Measurements from ENCODE around the gene CNDP2.

Gene CNDP2

DNA sequence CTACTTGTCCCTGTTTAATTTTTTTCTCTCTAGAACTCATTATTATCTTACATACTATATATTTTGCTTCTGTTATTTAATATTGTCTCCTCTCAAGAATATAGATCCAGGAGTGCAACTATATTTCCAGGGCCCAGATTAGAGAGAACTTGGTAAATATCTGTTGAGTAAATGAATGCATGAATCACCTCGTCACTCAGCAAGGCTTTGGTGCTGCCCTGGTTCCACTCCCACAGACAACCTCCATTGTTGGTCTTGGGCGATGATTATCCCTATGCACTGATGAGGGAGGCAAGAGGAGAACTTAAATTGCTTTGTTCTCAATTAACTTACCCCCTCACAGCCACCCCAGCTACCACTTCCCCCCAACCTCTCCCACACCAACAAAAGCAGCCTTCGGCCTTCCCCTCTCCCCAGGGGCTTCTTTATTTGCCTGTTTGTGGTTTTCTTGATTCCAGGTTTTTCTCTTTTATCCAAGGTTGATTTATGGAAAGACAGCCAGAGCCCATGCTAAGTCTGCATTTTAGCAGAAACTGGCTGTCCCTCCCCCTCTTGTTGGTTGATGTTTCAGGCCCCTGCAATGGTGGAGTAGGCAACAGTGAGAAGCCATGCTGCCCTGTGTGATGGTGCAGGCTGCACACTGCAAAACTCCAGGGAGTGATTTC lies 22.1 kb upstream of the CNDP2 start:
- no peaks in the 10 kb centered on the region for H3K9me3 ChIP-seq (ENCODE audit: control insufficient read depth in 2 of 2, low read length in 2 of 2)
- H3K4me1 ChIP-seq (ENCODE audit: control insufficient read depth, insufficient read depth, low read length) = no peaks in the 10 kb centered on the region
- H3K36me3 ChIP-seq (ENCODE audit: control insufficient read depth in 2 of 2, insufficient read depth in 2 of 2, low read length in 2 of 2) = no peaks in the 10 kb centered on the region
- H3K4me3 ChIP-seq (ENCODE audit: low read length in 2 of 2) = no peak overlapping the region
- H3K27me3 ChIP-seq (ENCODE audit: control insufficient read depth in 1 of 2, insufficient read depth in 2 of 2, low read length in 2 of 2) = no peaks in the 10 kb centered on the region
- no peak overlapping the region for H3K27ac ChIP-seq (ENCODE audit: low read length)
- no peak overlapping the region for H3K9ac ChIP-seq (ENCODE audit: low read length in 2 of 2)

DNA sequence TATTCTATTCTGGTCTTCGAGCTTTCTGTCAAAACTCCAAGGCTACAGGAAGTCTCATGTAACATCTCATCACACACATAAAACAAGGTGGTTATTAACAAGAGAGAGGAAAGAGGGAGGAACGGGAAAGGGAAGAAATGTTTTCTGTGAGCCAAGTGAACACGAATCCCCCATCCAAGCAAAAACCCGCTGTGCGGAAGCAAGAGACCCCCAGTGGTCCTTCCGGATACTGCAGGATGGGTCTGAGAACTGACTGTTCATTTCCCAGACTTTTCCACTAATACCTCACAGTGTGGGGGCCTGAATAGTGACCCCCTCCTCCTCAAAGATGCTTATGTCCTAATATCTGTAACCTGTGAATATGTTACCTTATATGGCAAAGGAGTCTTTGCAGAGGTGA lies 20.0 kb upstream of the CNDP2 start:
- H3K4me3 ChIP-seq (ENCODE audit: low read length in 2 of 2) = no peak overlapping the region
- H3K36me3 ChIP-seq (ENCODE audit: control insufficient read depth in 2 of 2, insufficient read depth in 2 of 2, low read length in 2 of 2) = no peaks in the 10 kb centered on the region
- H3K4me1 ChIP-seq (ENCODE audit: control insufficient read depth, insufficient read depth, low read length) = no peaks in the 10 kb centered on the region
- H3K9ac ChIP-seq (ENCODE audit: low read length in 2 of 2) = no peak overlapping the region
- H3K9me3 ChIP-seq (ENCODE audit: control insufficient read depth in 2 of 2, low read length in 2 of 2) = no peaks in the 10 kb centered on the region
- H3K27me3 ChIP-seq (ENCODE audit: control insufficient read depth in 1 of 2, insufficient read depth in 2 of 2, low read length in 2 of 2) = no peaks in the 10 kb centered on the region
- no peak overlapping the region for H3K27ac ChIP-seq (ENCODE audit: low read length)

DNA sequence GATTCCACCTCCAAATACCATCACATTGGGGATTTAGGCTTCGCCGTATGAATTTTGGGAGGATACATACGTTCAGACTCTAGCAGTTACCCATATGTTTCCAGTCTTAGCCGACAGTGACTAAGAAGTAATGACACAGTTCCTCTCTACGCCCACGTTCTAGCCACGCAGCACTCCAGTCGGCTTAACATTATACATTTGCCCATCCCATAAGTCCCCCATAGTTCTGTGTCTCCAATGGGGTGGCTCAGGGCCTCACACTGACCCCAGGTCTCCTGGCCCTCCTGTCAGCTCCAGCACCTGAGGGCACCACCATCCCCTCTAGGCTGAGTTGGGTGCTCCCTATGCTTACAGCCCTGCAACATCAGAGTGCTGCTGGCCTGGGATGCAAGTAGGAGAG lies 18.4 kb upstream of the CNDP2 start:
- no peak overlapping the region for H3K4me3 ChIP-seq (ENCODE audit: low read length in 2 of 2)
- no peaks in the 10 kb centered on the region for H3K27me3 ChIP-seq (ENCODE audit: control insufficient read depth in 1 of 2, insufficient read depth in 2 of 2, low read length in 2 of 2)
- no peak overlapping the region for H3K9ac ChIP-seq (ENCODE audit: low read length in 2 of 2)
- no peak overlapping the region for H3K27ac ChIP-seq (ENCODE audit: low read length)
- no peaks in the 10 kb centered on the region for H3K4me1 ChIP-seq (ENCODE audit: control insufficient read depth, insufficient read depth, low read length)
- no peaks in the 10 kb centered on the region for H3K9me3 ChIP-seq (ENCODE audit: control insufficient read depth in 2 of 2, low read length in 2 of 2)
- H3K36me3 ChIP-seq (ENCODE audit: control insufficient read depth in 2 of 2, insufficient read depth in 2 of 2, low read length in 2 of 2) = no peaks in the 10 kb centered on the region

DNA sequence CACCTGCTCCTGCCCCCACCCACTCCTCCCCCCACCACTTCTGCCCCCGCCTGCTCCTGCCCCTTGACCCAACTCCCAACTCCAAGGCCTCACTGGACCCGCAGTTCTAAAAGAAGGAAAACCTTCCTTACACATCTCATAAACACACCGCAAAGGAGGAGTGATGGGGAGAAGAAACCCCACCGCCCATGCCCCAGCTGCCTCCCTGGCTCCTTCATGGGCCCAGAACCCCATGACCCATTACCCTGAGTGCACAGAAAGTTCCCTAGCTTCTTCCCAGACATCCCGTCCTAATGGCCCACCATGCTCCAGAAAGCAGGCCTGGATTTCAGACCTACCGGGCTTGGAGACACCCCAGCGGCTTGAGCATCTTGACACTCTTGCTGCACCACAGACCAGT lies 17.8 kb upstream of the CNDP2 start:
- Histone ChIP-seq H3K9ac (ENCODE audit: low read length in 2 of 2) (no peak overlapping the region), H3K27ac (ENCODE audit: low read length) (no peak overlapping the region), H3K36me3 (ENCODE audit: control insufficient read depth in 2 of 2, insufficient read depth in 2 of 2, low read length in 2 of 2) (no peaks in the 10 kb centered on the region), H3K9me3 (ENCODE audit: control insufficient read depth in 2 of 2, low read length in 2 of 2) (no peaks in the 10 kb centered on the region), H3K27me3 (ENCODE audit: control insufficient read depth in 1 of 2, insufficient read depth in 2 of 2, low read length in 2 of 2) (no peaks in the 10 kb centered on the region), H3K4me1 (ENCODE audit: control insufficient read depth, insufficient read depth, low read length) (no peaks in the 10 kb centered on the region), H3K4me3 (ENCODE audit: low read length in 2 of 2) (no peak overlapping the region)

DNA sequence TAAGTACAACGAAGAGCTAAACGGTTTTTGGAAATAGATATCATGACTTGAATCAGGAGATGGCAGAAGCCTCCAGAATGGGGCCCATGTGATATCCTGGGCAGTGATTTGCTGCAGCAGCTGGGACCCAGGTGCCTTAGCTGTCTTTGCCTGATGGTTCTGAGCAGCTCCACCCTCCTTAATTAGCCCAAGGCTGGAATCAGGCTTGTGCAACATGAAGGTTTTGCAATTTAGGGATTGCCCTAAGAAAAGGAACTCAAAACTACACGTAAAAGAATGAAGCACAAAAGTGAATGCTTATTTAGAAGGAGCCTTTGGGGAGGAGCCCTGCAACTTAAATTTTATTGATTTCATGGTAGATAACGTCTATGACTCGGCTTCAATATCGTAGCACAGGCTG lies 17.3 kb upstream of the CNDP2 start:
- no peaks in the 10 kb centered on the region for H3K4me1 ChIP-seq (ENCODE audit: control insufficient read depth, insufficient read depth, low read length)
- H3K36me3 ChIP-seq (ENCODE audit: control insufficient read depth in 2 of 2, insufficient read depth in 2 of 2, low read length in 2 of 2) = no peaks in the 10 kb centered on the region
- no peaks in the 10 kb centered on the region for H3K9me3 ChIP-seq (ENCODE audit: control insufficient read depth in 2 of 2, low read length in 2 of 2)
- H3K4me3 ChIP-seq (ENCODE audit: low read length in 2 of 2) = no peak overlapping the region
- no peak overlapping the region for H3K27ac ChIP-seq (ENCODE audit: low read length)
- H3K9ac ChIP-seq (ENCODE audit: low read length in 2 of 2) = no peak overlapping the region
- no peaks in the 10 kb centered on the region for H3K27me3 ChIP-seq (ENCODE audit: control insufficient read depth in 1 of 2, insufficient read depth in 2 of 2, low read length in 2 of 2)

DNA sequence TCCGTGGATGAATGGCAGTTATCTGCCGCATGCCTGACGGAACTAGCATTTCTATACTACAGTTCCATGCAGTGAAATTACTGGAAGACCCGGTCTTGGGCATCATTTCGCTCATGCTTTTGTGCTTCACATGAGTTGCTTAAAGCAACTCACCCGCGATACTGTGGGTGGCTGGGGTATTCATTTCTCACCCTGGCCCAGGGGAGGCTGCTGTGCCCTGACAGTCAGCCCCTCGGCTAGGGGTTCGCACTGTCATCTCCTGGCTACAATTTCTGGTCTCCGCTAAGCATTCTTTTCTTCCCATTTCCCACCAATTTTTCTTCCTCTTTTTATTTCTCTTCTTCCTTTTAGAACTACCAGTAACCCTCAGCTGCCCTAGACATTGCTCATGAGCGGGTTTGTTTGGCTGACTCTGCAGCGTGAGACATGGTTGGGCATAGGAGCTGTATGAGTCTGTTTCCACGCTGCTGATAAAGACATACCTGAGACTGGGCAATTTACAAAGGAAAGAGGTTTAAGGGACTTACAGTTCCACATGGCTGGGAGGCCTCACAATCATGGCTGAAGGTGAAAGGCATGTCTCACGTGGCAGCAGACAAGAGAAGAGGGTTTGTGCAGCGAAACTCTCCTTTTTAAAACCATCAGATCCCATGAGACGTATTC lies 16.5 kb upstream of the CNDP2 start:
- Histone ChIP-seq H3K9ac (ENCODE audit: low read length in 2 of 2) (no peak overlapping the region), H3K36me3 (ENCODE audit: control insufficient read depth in 2 of 2, insufficient read depth in 2 of 2, low read length in 2 of 2) (no peaks in the 10 kb centered on the region), H3K4me1 (ENCODE audit: control insufficient read depth, insufficient read depth, low read length) (no peaks in the 10 kb centered on the region), H3K9me3 (ENCODE audit: control insufficient read depth in 2 of 2, low read length in 2 of 2) (no peaks in the 10 kb centered on the region), H3K4me3 (ENCODE audit: low read length in 2 of 2) (no peak overlapping the region), H3K27me3 (ENCODE audit: control insufficient read depth in 1 of 2, insufficient read depth in 2 of 2, low read length in 2 of 2) (no peaks in the 10 kb centered on the region), H3K27ac (ENCODE audit: low read length) (no peak overlapping the region)

DNA sequence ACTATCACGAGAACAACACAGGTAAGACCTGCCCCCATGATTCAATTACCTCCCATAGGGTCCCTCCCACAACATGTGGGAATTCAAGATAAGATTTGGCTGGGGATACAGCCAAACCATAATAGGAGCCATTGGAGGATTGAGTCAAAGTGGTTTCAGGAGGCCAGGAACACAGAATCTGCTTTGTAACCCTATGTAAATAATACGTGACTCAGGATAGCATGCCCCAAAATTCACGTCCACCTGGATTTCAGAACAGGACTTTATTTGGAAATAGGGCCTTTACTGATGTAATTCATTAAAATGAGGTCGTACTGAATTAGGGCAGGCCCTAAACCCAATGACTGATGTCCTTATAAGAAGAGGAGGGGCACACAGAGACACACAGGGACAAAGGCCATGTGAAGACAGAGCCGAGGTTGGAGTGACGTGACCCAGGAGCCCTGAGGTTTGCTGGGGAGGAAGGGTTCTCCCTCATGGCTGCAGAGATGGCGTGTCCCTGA lies 16.0 kb upstream of the CNDP2 start:
- no peaks in the 10 kb centered on the region for H3K36me3 ChIP-seq (ENCODE audit: control insufficient read depth in 2 of 2, insufficient read depth in 2 of 2, low read length in 2 of 2)
- H3K4me3 ChIP-seq (ENCODE audit: low read length in 2 of 2) = no peak overlapping the region
- no peak overlapping the region for H3K27ac ChIP-seq (ENCODE audit: low read length)
- H3K27me3 ChIP-seq (ENCODE audit: control insufficient read depth in 1 of 2, insufficient read depth in 2 of 2, low read length in 2 of 2) = no peaks in the 10 kb centered on the region
- no peaks in the 10 kb centered on the region for H3K4me1 ChIP-seq (ENCODE audit: control insufficient read depth, insufficient read depth, low read length)
- H3K9ac ChIP-seq (ENCODE audit: low read length in 2 of 2) = no peak overlapping the region
- no peaks in the 10 kb centered on the region for H3K9me3 ChIP-seq (ENCODE audit: control insufficient read depth in 2 of 2, low read length in 2 of 2)

DNA sequence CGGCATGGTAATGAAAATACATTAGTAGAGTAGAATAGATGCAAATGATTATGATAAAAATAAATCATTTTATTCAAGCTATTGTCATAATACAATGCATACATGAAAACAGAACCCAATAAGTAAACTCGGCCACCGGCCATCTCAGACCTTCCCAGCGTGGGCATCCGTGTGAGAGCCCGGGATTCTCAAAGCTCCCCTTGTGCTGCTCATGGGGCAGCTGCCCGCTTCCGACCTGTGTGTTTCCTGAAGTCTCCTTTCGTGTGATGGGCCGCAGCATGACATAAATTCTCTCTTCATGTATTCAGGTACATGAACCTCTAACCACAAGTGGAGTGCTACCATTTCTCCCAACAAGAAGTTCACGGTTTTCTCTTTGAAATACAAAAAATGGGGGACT lies 13.5 kb upstream of the CNDP2 start:
- H3K27me3 ChIP-seq (ENCODE audit: control insufficient read depth in 1 of 2, insufficient read depth in 2 of 2, low read length in 2 of 2) = no peaks in the 10 kb centered on the region
- no peaks in the 10 kb centered on the region for H3K36me3 ChIP-seq (ENCODE audit: control insufficient read depth in 2 of 2, insufficient read depth in 2 of 2, low read length in 2 of 2)
- no peaks in the 10 kb centered on the region for H3K9me3 ChIP-seq (ENCODE audit: control insufficient read depth in 2 of 2, low read length in 2 of 2)
- H3K4me3 ChIP-seq (ENCODE audit: low read length in 2 of 2) = no peak overlapping the region
- no peak overlapping the region for H3K27ac ChIP-seq (ENCODE audit: low read length)
- H3K9ac ChIP-seq (ENCODE audit: low read length in 2 of 2) = no peak overlapping the region
- peaks cover 5% of the 10 kb centered on the region for H3K4me1 ChIP-seq (ENCODE audit: control insufficient read depth, insufficient read depth, low read length)

DNA sequence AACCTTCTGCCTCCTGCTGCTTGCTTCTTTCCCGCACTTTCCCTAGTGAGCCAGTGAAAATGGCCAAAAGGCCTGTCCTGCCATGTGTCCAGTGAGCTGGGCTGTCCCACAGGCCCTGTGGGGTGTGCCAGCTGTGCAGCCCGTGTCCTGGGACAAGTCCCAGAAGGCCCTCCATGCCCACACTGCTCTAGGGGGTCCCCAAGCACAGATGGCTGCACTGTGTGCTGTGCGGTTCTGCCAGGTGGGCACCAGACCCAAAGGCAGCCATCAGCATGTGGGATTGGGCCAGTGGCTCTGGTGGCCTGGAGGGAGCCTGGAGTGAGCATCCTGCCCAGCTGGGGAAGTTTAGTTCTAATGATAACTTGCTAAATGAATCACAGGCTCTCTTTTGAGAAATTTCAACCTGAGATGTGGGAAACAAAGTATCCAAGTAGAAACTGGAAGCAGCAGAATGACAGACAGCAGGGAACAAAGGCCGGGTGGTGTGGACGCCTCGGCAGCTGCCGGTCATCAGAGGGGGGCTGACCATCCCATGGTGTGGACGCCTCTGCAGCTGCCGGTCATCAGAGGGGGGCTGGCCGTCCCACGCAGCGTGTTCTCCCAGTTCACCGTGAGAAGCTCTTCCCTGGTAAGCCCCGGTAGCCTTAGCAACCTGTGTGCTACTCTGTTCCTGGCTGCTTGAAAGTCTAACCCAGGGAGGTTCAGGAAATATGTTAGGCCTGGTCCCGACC lies 9.9 kb upstream of the CNDP2 start:
- H3K36me3 ChIP-seq (ENCODE audit: control insufficient read depth in 2 of 2, insufficient read depth in 2 of 2, low read length in 2 of 2) = no peaks in the 10 kb centered on the region
- H3K4me1 ChIP-seq (ENCODE audit: control insufficient read depth, insufficient read depth, low read length) = peaks cover 5% of the 10 kb centered on the region
- H3K9ac ChIP-seq (ENCODE audit: low read length in 2 of 2) = no peak overlapping the region
- no peaks in the 10 kb centered on the region for H3K9me3 ChIP-seq (ENCODE audit: control insufficient read depth in 2 of 2, low read length in 2 of 2)
- H3K27me3 ChIP-seq (ENCODE audit: control insufficient read depth in 1 of 2, insufficient read depth in 2 of 2, low read length in 2 of 2) = peaks cover 0 to 4% of the 10 kb centered on the region in 2 donors
- no peak overlapping the region for H3K27ac ChIP-seq (ENCODE audit: low read length)
- no peak overlapping the region for H3K4me3 ChIP-seq (ENCODE audit: low read length in 2 of 2)

DNA sequence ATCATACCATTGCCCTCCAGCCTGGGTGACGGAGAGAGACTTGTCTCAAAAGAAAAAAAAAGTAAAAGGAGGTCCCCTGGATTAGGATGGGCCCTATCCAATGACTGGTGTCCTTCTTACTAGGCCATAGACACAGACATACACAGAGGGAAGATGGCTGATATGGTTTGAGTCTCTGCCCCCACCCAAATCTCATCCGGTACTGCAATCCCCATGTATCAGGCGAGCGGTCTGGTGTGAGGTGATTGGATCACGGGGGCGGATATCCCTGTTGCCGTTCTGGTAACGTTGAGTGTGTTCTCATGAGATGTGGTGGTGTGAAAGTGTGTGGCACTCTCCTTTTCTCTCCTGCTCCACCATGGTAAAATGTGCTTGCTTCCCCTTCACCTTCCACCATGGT lies 7.8 kb upstream of the CNDP2 start:
- no peak overlapping the region for H3K4me3 ChIP-seq (ENCODE audit: low read length in 2 of 2)
- peaks cover 5% of the 10 kb centered on the region for H3K4me1 ChIP-seq (ENCODE audit: control insufficient read depth, insufficient read depth, low read length)
- no peaks in the 10 kb centered on the region for H3K36me3 ChIP-seq (ENCODE audit: control insufficient read depth in 2 of 2, insufficient read depth in 2 of 2, low read length in 2 of 2)
- H3K27ac ChIP-seq (ENCODE audit: low read length) = no peak overlapping the region
- no peak overlapping the region for H3K9ac ChIP-seq (ENCODE audit: low read length in 2 of 2)
- H3K9me3 ChIP-seq (ENCODE audit: control insufficient read depth in 2 of 2, low read length in 2 of 2) = peaks cover 0 to 4% of the 10 kb centered on the region in 2 donors
- peaks cover 0 to 4% of the 10 kb centered on the region in 2 donors for H3K27me3 ChIP-seq (ENCODE audit: control insufficient read depth in 1 of 2, insufficient read depth in 2 of 2, low read length in 2 of 2)

DNA sequence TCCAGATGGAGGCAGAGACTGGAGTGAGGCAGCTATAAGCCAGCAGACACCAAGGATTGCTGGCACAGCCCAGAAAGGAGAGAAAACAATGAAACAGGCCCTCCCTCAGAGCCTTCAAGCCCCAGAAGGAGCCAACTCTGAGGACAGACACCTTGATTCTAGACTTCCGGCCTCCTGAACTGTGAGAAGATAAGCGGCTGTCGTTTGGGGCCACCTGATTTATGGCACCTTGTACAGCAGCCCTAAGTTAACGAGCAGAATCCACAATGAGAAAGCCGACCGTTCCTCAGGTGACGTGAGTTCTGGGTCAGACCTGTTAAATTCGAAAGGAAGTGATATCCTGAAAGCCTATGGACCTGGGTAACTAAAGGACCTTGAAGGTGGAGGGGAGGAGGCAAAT lies 7.3 kb upstream of the CNDP2 start:
- Histone ChIP-seq H3K9ac (ENCODE audit: low read length in 2 of 2) (no peak overlapping the region), H3K27ac (ENCODE audit: low read length) (no peak overlapping the region), H3K4me1 (ENCODE audit: control insufficient read depth, insufficient read depth, low read length) (peaks cover 5% of the 10 kb centered on the region), H3K36me3 (ENCODE audit: control insufficient read depth in 2 of 2, insufficient read depth in 2 of 2, low read length in 2 of 2) (no peaks in the 10 kb centered on the region), H3K9me3 (ENCODE audit: control insufficient read depth in 2 of 2, low read length in 2 of 2) (peaks cover 0 to 4% of the 10 kb centered on the region in 2 donors), H3K27me3 (ENCODE audit: control insufficient read depth in 1 of 2, insufficient read depth in 2 of 2, low read length in 2 of 2) (peaks cover 0 to 4% of the 10 kb centered on the region in 2 donors), H3K4me3 (ENCODE audit: low read length in 2 of 2) (no peak overlapping the region)
